ENCODE results near the gene PRLR. TPM values are rescaled to one million over a fixed set of nuclear protein-coding genes. Genes with fewer than 3 reads are reported as not detected.

PRLR gene
- total RNA-seq, 1 experiment from 2014 or later: 2.5 TPM

DNA sequence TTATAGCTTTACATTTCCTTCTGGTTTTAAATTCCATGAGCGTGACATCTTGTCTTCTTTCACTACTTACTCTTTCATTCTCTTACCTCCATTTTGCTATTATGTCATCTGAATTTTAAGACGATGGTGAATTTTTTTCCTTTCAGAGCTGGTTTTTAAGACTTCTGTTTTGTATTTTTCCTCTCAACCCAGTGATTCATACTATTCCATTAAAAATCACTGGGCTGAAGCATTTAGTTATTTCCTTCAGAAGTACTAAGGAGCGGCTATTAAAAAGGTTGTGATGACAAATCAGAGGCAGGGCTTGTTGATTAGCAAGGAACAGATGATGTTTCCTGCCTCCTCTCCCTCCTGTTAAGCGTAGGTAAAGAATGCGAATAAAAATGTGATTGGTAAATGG, 199.0 kb downstream of the PRLR start:
- H3K27ac Mint-ChIP-seq: no peak overlapping the region
- H3K36me3 Mint-ChIP-seq (ENCODE audit: insufficient read depth in 1 of 3, low read depth in 3 of 3): no peaks in the 10 kb centered on the region; a peak in 1 of 7 replicates
- no peak overlapping the region for H2AK5ac ChIP-seq (ENCODE audit: insufficient read length, low read length)
- no peak overlapping the region for H3K18ac ChIP-seq (ENCODE audit: insufficient read length, low read depth, low read length)
- H2AFZ ChIP-seq (ENCODE audit: low read length): no peak overlapping the region
- H2BK20ac ChIP-seq (ENCODE audit: low read depth, low read length, poor library complexity, severe bottlenecking): no peak overlapping the region
- H3K23ac ChIP-seq (ENCODE audit: insufficient read length, low read depth, low read length): no peak overlapping the region
- H3K4ac ChIP-seq (ENCODE audit: low read depth, low read length): no peak overlapping the region
- no peaks in the 10 kb centered on the region for H3K79me2 ChIP-seq (ENCODE audit: insufficient read depth, low read length)
- no peaks in the 10 kb centered on the region for H3K23me2 ChIP-seq (ENCODE audit: insufficient read length, low read depth, low read length, poor library complexity, severe bottlenecking)
- TF ChIP-seq, protein P1, sequence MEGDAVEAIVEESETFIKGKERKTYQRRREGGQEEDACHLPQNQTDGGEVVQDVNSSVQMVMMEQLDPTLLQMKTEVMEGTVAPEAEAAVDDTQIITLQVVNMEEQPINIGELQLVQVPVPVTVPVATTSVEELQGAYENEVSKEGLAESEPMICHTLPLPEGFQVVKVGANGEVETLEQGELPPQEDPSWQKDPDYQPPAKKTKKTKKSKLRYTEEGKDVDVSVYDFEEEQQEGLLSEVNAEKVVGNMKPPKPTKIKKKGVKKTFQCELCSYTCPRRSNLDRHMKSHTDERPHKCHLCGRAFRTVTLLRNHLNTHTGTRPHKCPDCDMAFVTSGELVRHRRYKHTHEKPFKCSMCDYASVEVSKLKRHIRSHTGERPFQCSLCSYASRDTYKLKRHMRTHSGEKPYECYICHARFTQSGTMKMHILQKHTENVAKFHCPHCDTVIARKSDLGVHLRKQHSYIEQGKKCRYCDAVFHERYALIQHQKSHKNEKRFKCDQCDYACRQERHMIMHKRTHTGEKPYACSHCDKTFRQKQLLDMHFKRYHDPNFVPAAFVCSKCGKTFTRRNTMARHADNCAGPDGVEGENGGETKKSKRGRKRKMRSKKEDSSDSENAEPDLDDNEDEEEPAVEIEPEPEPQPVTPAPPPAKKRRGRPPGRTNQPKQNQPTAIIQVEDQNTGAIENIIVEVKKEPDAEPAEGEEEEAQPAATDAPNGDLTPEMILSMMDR (conservative IDR thresholded peaks at IDR 0.05): no peak
- H3K79me1 ChIP-seq (ENCODE audit: insufficient read depth, low read depth, low read length, poor library complexity, severe bottlenecking): no peaks in the 10 kb centered on the region
- no peaks in the 10 kb centered on the region for H3K9me3 ChIP-seq (ENCODE audit: control insufficient read depth, low read depth, low read length)
- no peak overlapping the region for H4K5ac ChIP-seq (ENCODE audit: insufficient read length, low read depth, low read length)
- H3K4me3 Mint-ChIP-seq: no peak overlapping the region
- H3K14ac ChIP-seq (ENCODE audit: insufficient read depth, low read length): no peak overlapping the region
- WGBS (ENCODE audit: extremely low coverage, insufficient read length, low lambda C conversion rate): no CpG with 5 or more reads among the region's 5 CpGs
- H2BK15ac ChIP-seq (ENCODE audit: low read depth, low read length): no peak overlapping the region
- no peak for DNase-seq
- peaks cover 5 to 8% of the 10 kb centered on the region in 2 experiments for H3K4me1 Mint-ChIP-seq
- no peaks in the 10 kb centered on the region for H3K27me3 ChIP-seq (ENCODE audit: insufficient read depth, low read length)
- no peak overlapping the region for H3K56ac ChIP-seq (ENCODE audit: insufficient read length, low read depth, low read length)
- no peak overlapping the region for H4K91ac ChIP-seq (ENCODE audit: insufficient read length, low read depth, low read length)
- H4K8ac ChIP-seq (replicated peaks; ENCODE audit: insufficient read length, low read depth, low read length): no peak overlapping the region
- no peaks in the 10 kb centered on the region; the same call in 1 of the 2 replicates for H3K4me1 ChIP-seq (ENCODE audit: insufficient read depth, low read length)
- no peak overlapping the region for H2BK12ac ChIP-seq (ENCODE audit: insufficient read length, low read depth, low read length)
- H3K4me2 ChIP-seq (ENCODE audit: insufficient read depth, insufficient read length, low read length): no peak overlapping the region
- no peaks in the 10 kb centered on the region; the same call in 1 of the 2 replicates for H3K27me3 Mint-ChIP-seq (ENCODE audit: low read depth)
- H2BK120ac ChIP-seq (ENCODE audit: low read depth, low read length, poor library complexity, severe bottlenecking): no peak overlapping the region
- H4K20me1 ChIP-seq (ENCODE audit: control insufficient read depth, insufficient read depth, insufficient read length): no peaks in the 10 kb centered on the region
- H3K27ac ChIP-seq (ENCODE audit: insufficient read length, low read depth, low read length): no peak overlapping the region
- H3K9me3 Mint-ChIP-seq: no peaks in the 10 kb centered on the region
- no peak overlapping the region for H3K9ac ChIP-seq (ENCODE audit: extremely low read depth, insufficient read length, low read length)
- no peak overlapping the region for H3T11ph ChIP-seq (ENCODE audit: low read length)
- no peak overlapping the region for H2BK5ac ChIP-seq (ENCODE audit: insufficient read length, low read length)
